DMS114 treated with DMSO at 0.1 percent for 48 hours (cell line): ENCODE measurements around the gene SLAMF6.

Experiments
- DNase-seq: peaks from one replicate; lab custom pipeline; 2025; ENCODE audit not compliant: unreplicated experiment; lab: John Stamatoyannopoulos, UW

The SLAMF6 gene

DNA sequence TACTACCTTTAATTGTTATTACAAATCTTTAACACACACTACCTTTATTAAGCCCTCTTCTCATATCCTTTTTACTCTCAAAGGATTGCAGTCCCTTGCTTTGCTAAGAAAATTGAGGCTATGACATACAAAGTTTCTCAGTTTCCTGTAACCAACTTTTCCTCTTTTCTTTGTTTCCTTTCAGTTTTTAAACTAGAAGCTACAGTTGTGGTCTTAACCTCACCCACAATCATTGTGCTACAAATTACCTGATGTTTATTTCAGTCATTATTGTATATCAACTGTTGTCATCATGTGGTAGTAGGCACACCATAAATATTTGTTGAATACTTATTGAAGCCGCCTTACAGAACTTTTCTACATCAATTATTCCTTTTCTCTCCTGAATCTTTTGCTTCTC is 51.8 kb downstream of the SLAMF6 start:
- DNase-seq: no peak

DNA sequence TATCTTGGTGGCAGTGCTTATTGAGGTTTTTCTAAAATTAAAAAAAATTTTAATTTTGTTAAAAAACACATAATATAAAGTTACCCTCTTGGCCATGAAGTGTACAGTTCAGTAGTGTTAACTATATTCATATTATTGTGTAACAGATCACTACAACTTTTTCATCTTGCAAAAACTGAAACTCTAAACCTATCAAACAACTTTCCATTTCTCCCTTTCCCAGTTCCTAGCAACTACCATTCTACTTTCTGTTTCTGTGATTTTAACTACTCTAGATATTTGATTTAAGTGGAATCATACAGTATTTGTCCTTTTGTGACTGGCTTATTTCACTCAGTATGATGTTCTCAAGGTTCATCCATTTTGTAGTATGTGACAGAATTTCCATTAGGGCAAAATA is 55.5 kb downstream of the SLAMF6 start:
- DNase-seq: no peak

DNA sequence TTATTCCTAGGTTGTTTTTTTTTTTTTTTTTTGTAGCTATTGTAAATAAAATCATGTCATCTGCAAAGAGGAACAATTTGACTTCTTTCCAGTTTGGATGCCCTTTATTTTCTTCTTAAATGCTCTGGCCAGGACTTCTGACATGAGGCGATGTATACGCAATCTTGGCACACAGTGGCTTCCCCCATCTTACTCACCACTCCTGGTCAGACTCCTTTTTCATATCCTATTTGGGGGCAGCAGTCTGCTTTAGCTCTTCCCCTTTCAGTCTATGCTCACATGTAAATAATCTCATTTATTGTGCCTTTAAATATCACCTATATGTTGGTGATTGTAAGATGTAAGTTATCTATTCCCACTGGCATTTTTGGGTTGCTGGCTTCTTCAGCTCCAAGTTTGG is 56.1 kb downstream of the SLAMF6 start:
- no peak for DNase-seq

DNA sequence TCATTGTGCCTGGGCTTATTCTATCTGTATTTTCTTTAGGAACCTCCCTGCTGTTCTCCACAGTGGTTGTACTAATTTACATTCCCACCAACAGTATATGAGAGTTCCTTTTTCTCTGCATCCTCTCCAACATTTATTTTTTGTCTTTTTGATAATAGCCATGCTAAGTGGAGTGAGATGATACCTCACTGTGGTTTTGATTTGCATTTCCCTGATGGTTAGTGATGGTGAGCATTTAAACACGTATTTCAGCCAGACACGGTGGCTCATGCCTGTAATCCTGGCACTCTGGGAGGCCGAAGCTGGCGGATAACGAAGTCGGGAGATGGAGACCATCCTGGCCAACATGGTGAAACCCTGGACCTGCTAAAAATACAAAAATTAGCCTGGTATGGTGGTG is 57.9 kb downstream of the SLAMF6 start:
- no peak for DNase-seq

DNA sequence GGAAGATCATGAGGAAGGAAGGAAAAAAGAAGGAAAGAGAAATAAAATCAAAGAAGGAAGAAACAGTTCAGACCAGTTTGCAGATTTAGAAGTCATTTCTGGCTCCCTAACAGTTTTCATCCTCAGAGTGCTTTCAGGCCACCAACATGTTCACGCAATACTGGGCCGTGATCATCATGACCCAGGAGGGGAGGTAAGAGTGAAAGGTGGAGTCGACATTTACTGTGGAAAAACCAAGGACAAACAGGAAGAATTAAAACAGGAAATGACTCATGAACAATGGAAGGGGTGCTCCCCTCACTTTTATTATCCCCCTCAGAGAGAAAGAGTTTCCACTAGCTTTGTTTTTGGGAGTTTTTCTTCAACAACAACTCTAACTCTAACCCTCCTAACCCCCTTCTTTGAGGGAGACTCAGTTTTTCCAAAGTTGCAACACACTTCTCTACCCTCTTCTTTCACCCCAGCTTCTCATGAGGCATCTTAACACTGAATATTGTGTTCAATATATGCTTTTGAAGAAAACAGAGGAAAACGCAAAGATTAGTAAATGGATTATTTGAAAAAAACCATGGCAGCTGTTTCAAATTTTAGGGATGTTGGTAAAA is 62.3 kb downstream of the SLAMF6 start:
- no peak for DNase-seq

DNA sequence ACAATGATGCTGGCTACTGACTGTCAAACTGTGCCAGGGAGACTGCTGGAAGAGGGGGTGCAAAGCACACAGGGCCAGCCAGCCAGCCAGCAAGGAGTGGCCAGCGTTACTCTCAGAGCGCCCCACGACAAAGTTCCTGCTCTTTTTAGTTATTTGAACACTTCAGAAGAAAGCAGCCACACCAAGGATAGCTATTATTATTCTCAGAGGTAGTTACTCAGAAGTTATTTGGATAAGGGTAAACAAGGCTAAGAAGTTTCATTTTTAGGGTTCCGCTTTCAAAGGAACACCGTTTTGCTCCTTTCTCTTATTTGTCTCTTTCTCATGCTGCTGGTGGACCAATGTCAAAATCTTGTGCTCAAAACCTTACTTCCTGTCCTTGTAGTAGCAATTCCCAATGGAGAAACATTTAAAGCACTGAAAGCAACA is 62.8 kb downstream of the SLAMF6 start:
- DNase-seq: no peak

DNA sequence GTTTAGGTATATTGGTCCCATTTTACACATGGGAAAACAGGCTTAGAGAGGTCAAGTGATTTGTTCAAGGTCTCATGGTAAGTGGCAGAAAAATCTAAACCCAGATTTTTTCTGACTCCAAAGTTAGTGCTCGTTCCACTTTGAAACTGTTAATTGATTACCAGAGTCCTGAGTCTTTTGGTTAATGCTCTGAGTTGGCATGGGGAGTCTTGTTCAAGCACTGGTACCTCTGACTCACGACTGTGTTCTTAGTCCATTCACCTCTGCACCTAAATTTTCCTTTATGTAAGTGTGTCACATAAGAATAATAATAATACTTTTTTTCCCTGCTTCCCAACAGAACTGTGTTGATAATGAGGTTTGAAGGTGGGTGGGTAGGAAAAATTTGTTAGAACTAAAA is 63.4 kb downstream of the SLAMF6 start:
- DNase-seq: no peak

DNA sequence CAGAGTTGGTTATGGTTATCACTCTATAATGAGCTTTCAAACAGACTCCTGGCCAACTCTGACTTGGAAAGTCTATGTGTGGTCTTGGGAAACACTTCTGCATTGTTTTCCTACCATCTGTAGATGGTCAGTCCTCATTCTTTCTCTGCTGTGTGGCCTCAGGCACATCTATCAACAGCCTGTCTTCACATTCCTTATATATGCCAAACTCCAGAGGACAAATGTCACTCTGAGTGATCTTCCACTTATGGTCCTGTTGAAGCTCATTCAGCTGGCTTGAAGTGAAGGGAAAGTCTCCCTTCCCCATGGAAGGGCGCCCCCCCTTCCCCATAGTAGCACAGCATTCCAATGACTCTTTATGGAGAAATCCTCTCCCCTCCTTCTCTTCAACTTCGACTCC is 64.0 kb downstream of the SLAMF6 start:
- DNase-seq: no peak

DNA sequence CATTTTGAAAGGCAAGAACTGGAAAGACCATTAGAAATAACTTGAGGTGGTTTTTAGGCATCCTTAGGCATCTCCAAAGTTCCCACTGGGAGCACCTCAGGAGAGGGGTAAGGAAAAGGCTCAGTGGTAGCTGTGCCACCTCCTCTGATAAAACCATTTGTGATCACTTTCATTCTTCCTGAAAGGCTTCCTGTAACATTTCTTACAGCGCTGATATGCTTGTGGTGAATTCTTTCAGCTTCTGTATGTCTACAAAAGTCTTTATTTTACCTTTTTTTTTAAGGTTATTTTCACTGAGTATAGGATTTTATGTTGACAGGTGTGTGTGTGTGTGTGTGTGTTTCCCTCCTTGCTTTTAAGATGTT is 67.9 kb downstream of the SLAMF6 start:
- no peak for DNase-seq

DNA sequence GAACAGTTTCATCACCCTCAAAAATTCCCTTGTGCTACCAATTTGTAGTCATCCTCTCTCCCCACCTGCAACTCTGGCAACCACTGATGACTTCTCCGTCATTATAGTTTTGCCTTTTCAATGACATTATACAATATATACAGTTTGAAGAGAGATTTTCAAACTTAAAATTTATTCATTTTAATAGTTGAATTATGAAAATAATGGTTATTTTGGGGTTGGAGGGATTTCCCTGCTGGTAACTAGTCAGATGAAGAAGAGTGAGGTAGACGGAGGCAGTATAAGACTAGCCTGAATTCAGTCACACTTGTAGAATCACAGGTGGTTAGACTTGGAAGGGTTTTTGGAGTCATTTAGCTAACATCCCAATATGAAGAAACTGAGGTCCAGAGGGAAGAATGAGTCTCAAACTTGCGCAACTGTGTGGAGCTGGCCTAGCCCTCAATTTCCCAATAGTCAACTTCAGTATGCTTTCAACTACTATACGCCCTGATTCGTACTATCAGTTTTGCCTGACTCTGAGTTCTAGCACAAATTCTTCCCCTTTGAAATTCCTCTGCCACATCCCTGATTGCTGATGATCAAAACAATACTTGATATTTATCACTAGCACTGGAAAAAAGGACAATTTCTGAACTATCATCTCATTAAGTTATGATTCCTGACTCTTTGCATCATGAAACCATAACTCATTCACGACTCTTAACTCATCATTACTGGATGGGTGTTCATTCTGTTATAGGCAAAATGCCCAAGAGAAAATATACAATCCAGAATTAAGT is 68.5 kb downstream of the SLAMF6 start:
- DNase-seq: no peak

DNA sequence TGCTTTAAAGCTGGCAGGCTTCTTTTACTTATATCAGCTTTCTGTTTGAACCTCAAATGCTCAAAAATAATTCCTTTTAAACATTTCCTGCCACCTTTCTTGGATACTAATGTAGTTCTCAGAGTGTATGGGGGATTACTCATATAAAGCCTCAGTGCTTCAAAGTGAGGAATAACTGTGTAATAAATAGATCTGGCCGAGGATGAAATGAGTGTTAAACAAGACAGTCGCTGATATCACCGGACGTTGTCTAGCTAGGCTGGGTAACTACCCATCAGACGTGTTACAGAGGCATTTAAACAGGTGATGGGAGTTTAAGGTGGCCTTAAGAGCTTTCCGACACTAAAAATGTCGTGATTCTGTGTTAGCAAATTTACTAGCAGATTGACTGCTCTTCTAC is 69.6 kb downstream of the SLAMF6 start:
- no peak for DNase-seq

DNA sequence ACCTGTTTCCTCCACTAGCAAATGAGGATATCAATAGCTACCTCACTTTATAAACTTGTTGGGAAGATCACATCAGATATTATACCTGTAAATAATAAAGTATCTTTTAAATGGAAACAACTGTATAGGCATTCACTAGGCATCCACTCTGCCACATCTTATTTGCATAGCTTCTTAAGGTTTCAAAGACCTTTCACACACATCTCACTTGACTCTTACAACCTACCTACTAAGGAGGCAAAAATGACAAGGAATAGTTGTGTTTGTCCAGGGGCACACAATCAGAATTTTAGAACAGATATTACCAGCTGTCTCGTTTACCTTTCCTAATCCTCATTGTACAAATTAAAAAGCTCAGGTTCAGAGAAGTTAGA is 71.2 kb downstream of the SLAMF6 start:
- DNase-seq: no peak

DNA sequence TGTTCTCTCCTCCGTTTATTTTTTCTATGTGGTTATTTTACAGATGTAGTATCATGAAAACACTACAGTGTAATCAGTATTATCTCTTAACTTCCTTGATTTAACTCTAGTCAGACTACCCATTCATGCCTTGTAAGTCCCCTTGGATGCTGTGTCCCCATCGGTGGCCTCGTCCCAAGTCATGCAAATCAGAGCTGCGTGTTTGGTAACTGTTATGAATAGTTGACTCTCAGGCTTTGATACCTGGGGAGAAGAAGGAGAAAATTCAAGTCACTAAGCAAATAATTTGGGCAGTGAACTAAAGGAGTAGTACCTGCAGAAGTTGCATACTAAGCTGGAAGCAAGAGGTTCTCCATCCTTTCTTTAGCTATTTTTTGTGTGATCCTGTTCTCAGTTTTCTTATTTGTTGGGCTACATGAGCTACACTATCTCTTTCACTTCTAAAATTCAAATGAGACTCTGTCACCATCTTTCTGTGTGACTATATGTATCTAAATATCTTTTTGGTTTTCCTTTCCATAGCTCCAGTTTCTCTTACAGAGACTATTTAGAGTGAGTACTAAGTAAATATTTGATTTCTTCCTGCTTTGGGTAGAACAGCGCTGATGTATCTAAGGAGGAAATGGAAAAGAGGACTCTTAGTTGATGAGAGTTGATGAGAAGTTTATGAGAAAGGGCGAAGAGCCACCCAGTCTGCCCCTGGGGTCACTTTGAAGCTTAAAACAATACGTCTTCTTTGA is 71.8 kb downstream of the SLAMF6 start:
- DNase-seq: no peak

DNA sequence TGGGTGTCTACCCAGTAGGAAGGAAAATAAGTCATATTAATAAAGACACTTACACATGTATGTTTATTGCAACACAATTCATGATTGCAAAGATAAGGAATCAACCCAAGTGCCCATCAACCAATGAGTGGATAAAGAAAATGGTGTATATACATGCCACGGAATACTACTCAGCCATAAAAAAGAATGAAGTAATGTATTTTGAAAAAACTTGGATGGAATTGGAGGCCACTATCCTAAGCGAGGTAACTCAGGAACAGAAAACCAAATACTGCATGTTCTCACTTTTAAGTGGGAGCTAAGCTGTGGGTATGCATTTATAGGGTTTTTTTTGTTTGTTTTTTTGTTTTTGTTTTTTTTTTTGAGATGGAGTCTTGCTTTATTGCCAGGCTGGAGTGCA is 73.6 kb downstream of the SLAMF6 start:
- DNase-seq: no peak

DNA sequence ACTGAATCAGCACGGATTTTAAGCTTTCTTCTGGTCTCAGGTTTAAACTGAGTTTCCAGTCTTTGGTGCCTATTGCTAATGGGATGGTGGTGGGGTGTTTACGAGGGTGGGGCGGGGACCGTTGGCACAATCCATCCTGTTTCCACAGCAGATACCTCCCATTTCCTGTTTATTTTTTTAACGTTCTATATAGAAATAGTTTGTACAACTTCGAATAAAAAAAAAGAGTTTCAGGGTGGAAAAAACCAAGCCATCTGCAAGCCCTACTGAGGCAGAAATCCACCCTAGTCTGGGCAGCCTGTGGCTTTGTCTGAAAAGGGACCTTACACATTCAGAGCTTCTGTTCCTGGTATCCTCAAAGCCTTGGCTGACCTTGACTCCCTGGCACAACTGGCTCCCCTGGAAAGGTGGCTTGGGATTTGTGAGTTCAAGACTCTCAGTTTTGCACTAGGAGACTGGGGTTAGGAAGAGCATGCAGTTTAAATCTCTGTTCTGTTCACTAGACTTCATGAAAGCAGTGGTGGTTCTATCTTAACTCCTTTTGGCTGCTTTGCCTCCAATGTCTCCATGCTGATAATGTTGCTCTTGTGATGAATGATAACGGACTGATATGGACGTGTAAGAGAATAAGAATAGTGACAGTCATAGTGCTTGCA is 76.0 kb downstream of the SLAMF6 start:
- no peak for DNase-seq

DNA sequence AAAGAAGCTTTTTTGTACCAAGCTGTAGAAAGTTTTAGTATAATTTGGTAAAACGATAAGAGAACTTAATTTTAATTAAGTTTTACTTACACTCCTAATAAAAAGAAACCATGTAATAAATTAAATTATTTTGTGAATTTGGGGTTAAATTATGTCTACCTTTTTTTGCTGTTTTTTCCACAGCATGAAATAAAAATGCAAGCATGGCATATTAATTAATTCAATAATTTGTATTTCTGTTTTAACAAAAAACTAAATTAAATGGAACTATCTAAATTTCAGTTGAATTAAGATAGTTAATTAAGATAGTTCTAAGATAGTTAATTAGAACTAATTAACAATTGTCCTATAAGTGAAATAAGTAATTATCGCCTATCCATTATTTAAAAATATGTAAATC is 83.3 kb downstream of the SLAMF6 start:
- no peak for DNase-seq

DNA sequence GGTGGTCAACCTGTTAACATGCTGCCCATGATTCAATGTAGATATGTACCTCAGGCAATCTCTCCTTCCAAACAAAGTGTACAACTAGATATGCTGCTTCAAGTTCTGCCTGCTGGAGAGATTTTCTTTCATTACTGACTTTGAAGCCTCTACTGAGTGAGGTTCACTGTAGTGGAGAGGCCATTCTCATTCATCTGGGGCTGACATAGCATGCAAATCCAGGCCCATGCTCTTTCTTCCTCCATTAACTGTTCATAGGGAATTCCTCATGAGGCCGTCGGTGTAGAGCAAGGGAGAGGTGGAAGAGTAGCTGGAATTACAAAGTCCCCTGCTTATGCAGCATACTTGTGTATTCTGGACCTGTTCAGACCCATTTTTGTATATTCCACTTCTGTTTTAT is 84.1 kb downstream of the SLAMF6 start:
- no peak for DNase-seq

DNA sequence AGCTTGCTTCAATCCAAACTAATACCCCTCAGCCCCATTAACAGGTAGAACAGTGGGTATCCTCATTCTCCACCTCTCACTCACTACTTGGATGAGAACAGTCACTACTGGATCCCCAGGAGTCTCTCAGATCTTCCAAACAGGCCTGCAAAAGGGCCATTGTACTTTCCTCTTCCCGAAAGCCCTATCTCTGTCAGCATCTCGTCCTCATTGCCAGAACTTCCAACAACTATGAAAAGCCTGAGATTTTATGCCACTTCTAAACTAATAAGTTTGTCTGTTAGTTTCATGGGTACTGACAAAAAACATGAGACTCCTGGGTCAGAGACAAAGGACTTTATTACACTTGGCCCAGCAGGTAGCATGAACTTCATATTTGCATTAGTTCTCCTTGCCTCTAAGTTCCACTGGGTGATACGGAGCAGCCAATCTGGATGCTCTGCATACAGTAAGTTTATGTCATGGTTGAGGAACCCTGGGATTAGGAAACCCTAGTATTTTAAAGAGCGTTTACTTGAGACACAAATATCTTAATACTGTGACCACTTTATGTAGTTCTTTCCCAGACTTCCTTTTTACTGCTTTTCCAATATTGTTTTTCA is 84.6 kb downstream of the SLAMF6 start:
- no peak for DNase-seq

DNA sequence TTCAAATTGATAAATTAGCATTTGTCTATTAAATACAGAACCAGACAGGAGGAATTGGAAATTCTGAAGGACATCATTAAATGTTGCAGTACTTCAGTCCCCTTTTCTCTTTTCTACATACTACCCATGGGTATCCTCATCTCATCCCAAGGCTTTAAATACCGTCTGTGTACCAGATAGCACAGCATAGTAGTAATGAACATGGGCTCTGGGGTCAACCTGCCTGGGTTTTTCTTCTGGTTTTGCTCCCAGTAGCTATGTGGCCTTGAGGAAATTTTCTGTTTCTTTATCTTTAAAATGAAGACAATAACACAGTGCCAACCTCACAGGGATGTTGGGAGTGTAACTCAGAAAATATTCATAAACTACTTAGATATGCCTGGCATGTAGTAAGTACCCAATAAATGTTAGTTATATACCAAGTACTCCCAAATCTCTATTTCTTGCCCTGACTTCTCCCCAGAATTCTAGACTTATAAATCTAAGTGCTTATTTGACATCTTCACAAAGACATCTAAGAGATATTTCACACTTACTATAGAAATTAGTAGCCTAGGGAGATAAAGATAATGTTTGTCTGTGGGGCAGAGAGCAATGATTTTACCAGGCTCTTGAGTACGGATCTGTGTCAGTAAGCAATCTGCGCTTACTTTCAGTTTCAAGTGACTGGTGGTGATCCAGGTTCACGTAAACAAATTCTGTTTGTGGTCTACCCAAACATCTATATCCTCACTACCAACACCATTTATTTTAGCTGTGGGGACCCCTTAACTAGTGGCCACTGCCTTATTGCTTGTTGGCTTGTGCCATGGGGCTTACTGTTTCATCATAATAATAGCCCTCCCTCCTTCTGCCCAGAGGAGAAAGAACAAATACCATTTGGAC is 85.4 kb downstream of the SLAMF6 start:
- DNase-seq: no peak

DNA sequence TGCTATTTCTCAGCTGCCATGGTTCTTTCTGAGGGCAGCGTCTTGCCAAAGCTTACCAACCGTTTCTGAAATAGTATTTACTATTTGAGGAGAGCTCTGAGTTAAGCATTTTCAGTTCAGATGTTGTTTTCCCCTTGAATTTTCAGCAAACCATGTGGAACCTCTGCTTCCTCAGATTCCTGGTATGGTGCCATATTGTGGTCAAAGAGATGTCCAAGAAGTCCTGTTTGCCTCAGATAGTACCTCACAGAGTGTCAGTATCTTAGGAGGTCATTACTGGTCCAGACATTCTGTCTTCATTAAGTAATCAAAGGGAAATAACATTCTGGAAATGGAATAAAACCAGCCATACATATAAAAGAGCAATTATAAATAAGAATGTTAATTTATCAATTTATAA is 86.1 kb downstream of the SLAMF6 start:
- DNase-seq: no peak
